Ishikawa (cell line): ENCODE measurements around the gene WBP11.

Experiments
- CEBPB ChIP-seq: IDR thresholded peaks from 2 replicates; pipeline ENCODE4 v1.6.1; 2012
- CREB1 ChIP-seq: IDR thresholded peaks from 2 replicates; pipeline ENCODE4 v1.6.1; 2012; ENCODE audit warnings: low read depth
- EGR1 ChIP-seq: IDR thresholded peaks from 2 replicates; pipeline ENCODE4 v1.6.1; 2012
- EP300 ChIP-seq: IDR thresholded peaks from 2 replicates; pipeline ENCODE4 v1.6.1; 2012; ENCODE audit warnings: borderline replicate concordance
- FOXM1 ChIP-seq: IDR thresholded peaks from 2 replicates; pipeline ENCODE4 v1.6.1; 2012; ENCODE audit warnings: low read depth, borderline replicate concordance
- MAX ChIP-seq: IDR thresholded peaks from 2 replicates; pipeline ENCODE4 v1.6.1; 2012
- NFIC ChIP-seq: IDR thresholded peaks from 2 replicates; pipeline ENCODE4 v1.6.1; 2012
- RAD21 ChIP-seq: IDR thresholded peaks from 2 replicates; pipeline ENCODE4 v1.6.1; 2012; ENCODE audit warnings: low read depth
- REST ChIP-seq: IDR thresholded peaks from 2 replicates; pipeline ENCODE4 v1.6.1; 2012; ENCODE audit warnings: low read depth, mild to moderate bottlenecking
- TAF1 ChIP-seq: IDR thresholded peaks from 2 replicates; pipeline ENCODE4 v1.6.1; 2012; ENCODE audit warnings: low read depth, mild to moderate bottlenecking
- TCF12 ChIP-seq: IDR thresholded peaks from 2 replicates; pipeline ENCODE4 v1.6.1; 2012; ENCODE audit warnings: low read depth
- TEAD4 ChIP-seq: IDR thresholded peaks from 2 replicates; pipeline ENCODE4 v1.6.1; 2012
- ZBTB7A ChIP-seq: IDR thresholded peaks from 2 replicates; pipeline ENCODE4 v1.6.1; 2012; ENCODE audit warnings: low read depth

GRCh38 chr12:14777271-14777670, 26.0 kb downstream of the WBP11 start:
- no peak for TF ChIP-seq CREB1
- no peak for TF ChIP-seq ZBTB7A
- TF ChIP-seq RAD21, result no peak
- no peak for TF ChIP-seq EP300
- no peak for TF ChIP-seq MAX
- TF ChIP-seq TAF1, result no peak
- TF ChIP-seq EGR1, result no peak
- no peak for TF ChIP-seq FOXM1
- TF ChIP-seq NFIC, result no peak
- no peak for TF ChIP-seq TEAD4
- no peak for TF ChIP-seq TCF12
- TF ChIP-seq REST, result no peak
- TF ChIP-seq CEBPB, result no peak
